Loucy (cell line): ENCODE measurements around the gene COP1.

Source experiments
- CTCF ChIP-seq: fragments of 200-600 bp; sonication (generic); conservative IDR thresholded peaks from 2 replicates; pipeline ENCODE4 v1.5.1; 2014; ENCODE audit warnings: mild to moderate bottlenecking, antibody characterized with exemption, low read length
- EZH2phosphoT487 ChIP-seq: fragments of 200-600 bp; IDR thresholded peaks from 2 replicates; pipeline ENCODE4 v1.6.1; 2018; ENCODE audit warnings: antibody characterized with exemption, mild to moderate bottlenecking, moderate library complexity, borderline replicate concordance

GRCh38 chr1:176217461-176218099, 10.5 kb upstream of the COP1 start:
- TF ChIP-seq CTCF (no peak), EZH2phosphoT487 (no peak)
